Posterior cingulate gyrus (tissue), 11 donors: ENCODE results near the gene CST7.
A peak's percentile ranks its signal among the peaks of the same experiment; 100 is the strongest.
"Not testable (repeated sequence)": the region's sequence is repeated elsewhere in the genome, so short reads cannot be mapped to it uniquely, and the experiment has no call there.

ENCODE experiments used
- DNase-seq, 10 donors: peaks; one replicate each; pipeline versions ENCODE4 v3.0.0 to v3.0.0-alpha.2; 2020 to 2021; ENCODE audit warnings: mixed read lengths in 3 of 10
- intact Hi-C: fragments of 100-400 bp; cut with DNase I; formaldehyde crosslinking; loops from one replicate; pipeline ENCODE4 v1.15.1; 2023

CST7 gene

DNA sequence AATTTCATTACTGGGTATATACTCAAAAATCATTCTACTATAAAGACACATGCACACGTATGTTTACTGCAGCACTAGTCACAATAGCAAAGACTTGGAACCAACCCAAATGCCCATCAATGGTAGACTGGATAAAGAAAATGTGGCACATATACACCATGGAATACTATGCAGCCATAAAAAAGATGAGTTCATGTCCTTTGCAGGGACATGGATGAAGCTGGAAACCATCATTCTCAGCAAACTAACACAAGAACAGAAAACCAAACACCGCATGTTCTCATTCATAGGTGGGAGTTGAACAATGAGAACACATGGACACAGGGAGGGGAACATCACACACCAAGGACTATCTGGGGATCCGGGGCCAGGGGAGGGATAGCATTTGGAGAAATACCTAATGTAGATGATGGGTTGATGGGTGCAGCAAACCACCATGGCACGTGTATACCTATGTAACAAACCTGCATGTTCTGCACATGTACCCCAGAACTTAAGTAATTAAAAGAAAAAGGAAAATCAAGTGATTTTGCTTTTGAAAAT is 602 bp upstream of the CST7 start:
- intact Hi-C loops, DNase-seq: not testable (repeated sequence)

- DNase-seq, result no peak
- intact Hi-C loops, result no loop called here
Observed at GRCh38 chr20:24949756-24950127, 673 bp downstream of the CST7 start.

DNA sequence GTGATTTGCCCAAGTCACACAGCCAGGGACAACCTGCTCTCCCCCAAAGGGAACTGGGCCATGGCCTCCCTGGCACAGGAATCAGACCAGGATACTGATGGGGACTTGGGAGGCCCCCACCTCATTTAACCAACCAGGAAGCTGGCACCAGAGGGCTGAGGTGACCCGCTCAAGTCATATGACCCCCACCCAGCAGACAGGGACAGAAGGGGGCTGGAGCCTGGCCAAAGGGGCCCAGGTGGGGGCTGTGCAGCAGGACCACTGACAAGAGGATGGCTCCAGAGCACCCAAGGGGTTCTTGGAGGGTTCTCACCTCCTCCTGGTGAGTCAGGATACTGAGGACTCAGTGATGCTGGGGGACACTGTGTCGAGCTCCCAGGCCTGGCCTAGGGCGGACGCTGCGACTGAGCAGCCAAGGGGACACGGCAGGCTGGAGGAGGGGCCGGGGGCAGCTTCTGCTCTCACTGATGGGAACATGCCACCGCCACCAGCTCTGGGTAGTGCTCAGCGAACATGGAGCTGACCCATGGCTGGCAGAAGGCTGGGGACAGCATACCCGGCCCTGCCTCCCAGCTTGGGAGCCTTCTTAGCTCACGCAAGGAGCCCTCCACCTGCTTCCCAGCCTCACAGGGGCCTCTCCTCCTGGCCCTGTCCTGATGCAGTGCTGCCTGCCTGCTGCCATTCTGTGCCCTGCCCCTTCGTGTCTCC is 1.2 kb downstream of the CST7 start:
- intact Hi-C loops, result no loop called here
- peak in 1 of 10 donors; percentile 82 for DNase-seq

- intact Hi-C loops, result no loop called here
- peak in 1 of 10 donors; percentile 91 for DNase-seq
Observed at GRCh38 chr20:24950836-24951525, 1.9 kb downstream of the CST7 start.

- no peak for DNase-seq
- intact Hi-C loops, result no loop called here
Observed at GRCh38 chr20:24951536-24952083, 2.5 kb downstream of the CST7 start.

DNA sequence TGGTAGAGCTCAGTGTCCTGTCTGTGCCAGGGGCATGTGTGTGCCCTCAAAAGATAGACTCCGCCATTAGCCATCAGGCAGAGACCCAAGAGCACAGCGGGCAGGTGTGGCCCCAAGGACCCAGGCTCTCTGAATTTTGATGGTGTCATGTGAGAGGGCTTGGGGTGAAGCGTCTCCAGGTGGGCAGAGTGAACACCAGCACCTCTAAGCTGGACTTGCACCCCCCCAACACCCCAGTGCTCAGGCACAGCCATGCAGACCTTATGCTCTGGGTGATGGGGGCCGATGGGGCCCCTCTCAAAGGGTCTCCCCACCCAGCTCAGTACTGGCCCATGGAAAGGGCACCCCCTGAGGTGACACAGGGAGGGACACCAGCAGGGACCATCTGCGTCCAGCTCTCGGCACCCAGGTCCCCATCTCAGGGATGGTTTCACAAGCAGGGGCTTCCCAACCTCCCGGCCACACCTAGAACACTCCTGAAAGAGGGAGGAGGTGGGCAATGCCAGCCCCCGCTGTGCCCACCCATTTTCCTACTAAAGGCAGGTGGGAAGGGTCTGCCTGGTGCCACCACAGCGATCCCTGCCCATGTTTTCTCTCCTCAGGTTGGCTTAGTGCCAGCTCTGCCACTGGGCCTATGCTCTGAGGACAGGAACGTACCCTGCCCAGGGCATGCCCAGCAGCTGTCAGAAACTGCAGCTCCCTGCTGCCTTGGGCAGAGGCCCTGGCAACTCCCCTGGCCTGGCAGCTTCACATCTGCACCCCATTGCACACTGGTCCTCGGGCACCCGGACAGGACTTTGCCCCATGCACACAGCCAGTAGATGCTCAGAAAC is 3.5 kb downstream of the CST7 start:
- DNase-seq, result no peak
- intact Hi-C loops, result no loop called here

DNA sequence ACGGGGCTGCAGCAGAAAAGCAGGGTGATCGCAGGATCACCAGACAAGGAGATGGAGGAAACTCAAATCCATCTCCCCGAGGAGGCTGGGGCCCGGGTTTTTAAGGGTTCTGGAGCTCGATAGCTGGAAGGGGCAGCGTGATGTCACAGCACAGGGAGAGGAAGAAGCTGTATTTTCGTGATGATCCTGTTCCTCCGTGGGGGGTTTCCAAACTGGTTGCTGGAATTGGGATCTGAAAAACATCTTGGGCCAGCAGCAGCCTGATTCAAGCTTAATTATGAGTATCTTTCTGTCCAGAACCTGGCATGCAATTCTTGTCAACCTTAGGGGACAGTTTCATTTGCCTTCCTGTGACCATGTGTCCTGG is 4.1 kb downstream of the CST7 start:
- intact Hi-C loops, result no loop called here
- DNase-seq, result no peak

- intact Hi-C loops, result no loop called here
- DNase-seq, result no peak
Observed at GRCh38 chr20:24953621-24954133, 4.6 kb downstream of the CST7 start.

DNA sequence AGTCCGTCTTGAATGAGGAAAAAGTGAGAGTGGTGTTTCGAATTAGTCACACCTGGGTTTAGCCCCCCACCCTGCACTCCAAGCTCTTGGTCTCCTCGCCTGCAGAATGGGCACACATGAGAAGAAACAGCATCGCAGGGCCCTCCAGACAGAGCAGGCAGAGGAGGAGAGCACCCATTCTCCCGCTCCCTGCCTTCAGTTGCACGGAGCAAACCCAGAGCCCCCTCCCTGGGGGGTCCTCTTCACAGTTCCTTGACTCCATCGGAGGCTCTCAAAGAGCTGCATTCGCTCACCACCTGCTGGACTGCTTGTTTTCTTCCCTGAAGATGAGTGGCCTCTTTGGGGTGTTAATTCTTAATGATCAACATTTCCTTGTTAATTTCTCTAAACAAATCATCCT is 5.1 kb downstream of the CST7 start:
- DNase-seq, result no peak
- intact Hi-C loops, result no loop called here

DNA sequence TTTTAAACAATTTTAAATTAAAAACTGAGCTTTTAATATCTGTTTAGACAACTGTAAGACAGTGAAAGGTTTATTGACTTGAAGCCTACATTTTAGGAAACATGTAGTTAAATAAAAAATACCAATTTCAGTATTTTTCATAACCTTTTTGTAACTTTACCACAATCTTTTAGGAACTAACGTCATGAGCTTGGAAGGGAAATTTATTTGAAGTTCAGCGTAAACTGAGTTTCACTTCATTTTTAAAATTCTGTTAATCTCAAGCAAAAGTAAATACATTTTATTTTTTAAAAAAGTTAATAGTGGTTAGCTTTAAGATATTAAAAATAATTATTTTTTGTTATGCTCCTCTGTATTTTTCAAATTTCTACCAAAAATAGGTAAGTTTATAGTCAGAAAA is 5.5 kb downstream of the CST7 start:
- DNase-seq, result no peak
- intact Hi-C loops, result no loop called here

- intact Hi-C loops, result no loop called here
- no peak for DNase-seq
Observed at GRCh38 chr20:24955045-24955444, 6.0 kb downstream of the CST7 start.

DNA sequence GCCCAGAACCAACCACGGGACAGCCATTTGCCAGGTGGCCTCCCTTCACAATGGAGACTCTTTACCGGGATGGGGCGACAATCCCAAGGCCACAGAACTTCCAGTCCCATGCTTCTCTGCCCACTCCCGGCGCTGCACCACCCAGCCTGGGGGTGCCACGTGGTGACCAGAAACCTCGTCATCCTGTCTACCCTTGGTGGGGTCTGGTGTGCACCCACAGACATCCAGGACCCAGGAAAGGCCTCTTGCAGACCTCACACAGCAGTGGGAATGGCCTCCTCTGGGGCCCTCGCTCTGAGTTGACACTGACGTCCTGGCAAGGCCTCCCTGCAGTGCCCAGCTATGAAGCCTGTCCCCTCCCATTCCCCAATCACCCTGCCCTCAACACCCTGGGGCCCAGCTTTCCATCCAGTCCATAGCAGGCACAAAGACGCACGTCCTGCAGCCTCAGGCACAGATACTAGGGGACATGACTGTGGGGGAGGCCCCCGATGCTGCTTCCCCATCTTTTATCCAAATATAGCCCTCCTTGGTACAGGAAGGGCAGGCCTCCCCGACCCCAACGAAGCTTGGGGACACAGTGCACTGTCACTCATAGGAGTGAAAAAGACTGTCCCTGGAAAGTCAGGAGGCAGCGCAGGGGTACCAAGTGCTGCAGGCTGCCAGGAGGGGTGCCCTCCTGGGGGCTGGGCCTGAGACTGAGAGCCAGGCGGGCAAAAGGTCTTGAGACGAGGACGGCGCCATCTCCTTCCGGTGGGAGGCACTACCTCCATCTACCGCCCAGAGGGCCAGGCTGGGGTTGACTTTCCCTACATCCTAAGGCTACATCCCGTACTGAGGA is 7.2 kb downstream of the CST7 start:
- intact Hi-C loops, result no loop called here
- DNase-seq, result no peak

- intact Hi-C loops, result no loop called here
- DNase-seq, result peak in 1 of 10 donors; percentile 47
Observed at GRCh38 chr20:24957326-24958016, 8.4 kb downstream of the CST7 start.

- intact Hi-C loops, result no loop called here
Observed at GRCh38 chr20:24958506-24959385, 9.7 kb downstream of the CST7 start.

GRCh38 chr20:24959591-24960301 is 10.7 kb downstream of the CST7 start:
- DNase-seq, result peak in 1 of 10 donors; percentile 67
- intact Hi-C loops, result no loop called here

More at GRCh38 chr20:24958506-24959385, 9.7 kb downstream of the CST7 start:
- DNase-seq, result peak in 2 of 10 donors; percentile 63 to 66

DNA sequence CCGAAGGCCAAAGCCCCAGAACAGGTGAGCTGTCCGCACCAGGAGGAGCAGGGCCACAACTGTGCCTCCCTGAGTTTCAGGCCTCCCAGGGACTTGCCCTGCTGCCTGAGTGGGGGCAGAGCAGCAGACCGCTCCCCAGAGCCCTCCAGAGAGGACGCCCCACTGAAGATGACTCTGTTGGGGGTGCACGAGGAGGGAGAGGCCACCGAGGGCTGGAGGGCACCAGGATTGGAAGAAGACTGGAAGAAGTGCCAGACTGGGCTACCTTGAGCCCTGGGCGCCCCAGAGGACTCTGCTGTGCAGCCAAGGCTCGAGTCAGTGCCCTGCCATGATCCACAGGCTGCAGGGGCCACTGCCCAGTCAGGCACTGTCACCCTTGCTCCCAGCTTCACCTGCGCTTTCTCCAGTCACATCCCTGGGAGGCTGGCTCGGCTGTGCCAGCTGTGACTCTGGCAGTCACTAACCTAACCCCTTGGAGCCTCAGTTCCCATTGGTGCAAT is 11.3 kb downstream of the CST7 start:
- intact Hi-C loops, result no loop called here
- peak in 2 of 10 donors; percentile 0 to 74 for DNase-seq

- intact Hi-C loops, result no loop called here
- DNase-seq, result no peak
Observed at GRCh38 chr20:24960861-24961260, 11.8 kb downstream of the CST7 start.
